Embryonic facial prominence (tissue), 1 donor: ENCODE results near the gene ABLIM2.
"Not testable (repeated sequence)": the region's sequence is repeated elsewhere in the genome, so short reads cannot be mapped to it uniquely, and the experiment has no call there.

ENCODE experiments used
- DNase-seq: peaks from one replicate; pipeline ENCODE4 v3.0.0-alpha.2; 2016; ENCODE audit errors: extremely low spot score

The ABLIM2 gene

DNA sequence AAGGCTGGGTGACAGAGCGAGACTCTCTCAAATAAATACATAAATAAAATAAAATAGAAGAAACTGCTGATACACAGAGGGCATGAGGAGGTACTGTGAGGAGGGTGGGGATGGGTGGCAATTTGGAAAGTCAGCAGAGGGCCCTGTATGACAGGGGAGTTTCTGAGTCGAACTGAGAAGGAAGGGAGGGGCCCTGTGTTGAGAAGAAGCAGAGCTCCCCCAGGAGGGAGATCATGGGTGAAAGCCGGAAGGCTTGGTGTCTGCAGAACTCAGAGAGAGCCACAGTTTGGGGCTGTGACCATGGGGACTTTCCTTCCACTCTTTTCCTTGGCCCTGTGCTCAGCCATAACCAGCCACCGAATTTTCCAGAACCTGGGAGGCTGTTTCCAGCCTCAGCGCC lies 194.2 kb downstream of the ABLIM2 start:
- no peak for DNase-seq

DNA sequence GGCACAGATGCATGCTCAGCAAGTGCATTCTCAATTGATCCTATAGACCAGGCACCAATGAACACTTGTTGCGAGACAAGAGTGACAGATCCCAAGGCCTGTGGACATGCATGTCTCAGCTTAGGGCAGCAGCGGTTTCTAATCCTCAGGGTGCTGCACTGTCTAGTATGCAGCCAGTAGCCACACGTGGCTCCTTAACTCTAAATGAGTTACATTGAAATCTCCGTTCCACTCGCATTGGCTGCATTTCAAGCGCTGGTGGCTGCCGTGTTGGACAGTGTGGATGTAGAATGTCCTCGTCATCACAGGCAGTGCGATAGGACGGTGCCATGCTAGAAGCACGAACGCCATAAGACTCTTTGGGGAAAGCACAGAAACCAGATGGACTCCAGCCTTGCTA lies 194.9 kb downstream of the ABLIM2 start:
- DNase-seq: no peak

DNA sequence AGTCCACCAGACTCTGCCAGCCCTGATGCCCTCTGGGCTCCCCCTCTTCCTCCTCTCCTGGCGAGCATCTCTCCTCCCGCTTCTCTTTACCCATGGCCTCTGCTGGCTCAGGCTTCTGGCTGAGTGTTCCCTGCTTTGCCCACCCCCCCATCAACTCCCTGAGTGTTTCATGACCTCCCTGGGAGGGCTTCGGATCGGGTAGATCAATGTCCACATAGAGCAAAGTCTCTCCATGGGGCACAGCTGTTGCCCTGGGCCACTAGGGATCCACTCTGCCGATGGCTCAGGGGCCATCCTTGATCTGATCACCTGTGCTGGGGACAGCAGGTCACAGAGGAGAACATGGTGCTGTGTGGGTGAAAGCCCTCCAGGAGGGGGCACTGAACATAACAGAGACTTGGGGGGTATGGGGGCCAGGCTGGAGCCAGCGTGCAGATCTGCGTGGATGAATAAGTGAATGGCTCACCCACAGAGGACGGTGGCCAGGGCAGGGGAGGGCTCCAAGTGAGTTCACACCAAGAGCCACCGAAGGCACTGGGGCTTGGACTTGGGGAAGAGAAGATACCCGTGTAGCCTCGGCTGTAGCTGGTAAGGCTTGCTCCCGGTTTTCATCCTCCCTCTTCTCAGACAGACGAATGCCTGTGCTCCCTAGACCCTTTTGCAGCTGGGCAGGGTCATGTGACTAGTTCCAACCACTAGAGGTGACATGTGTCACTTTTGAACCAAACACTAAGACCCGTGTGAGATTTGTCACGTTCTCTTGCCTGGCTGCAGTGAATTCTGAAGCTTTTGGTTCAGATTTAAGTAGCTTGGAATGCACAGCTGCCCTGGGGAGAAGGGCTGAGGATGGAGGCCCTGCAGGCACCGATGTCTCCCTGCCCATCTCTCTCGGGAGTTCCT lies 195.8 kb downstream of the ABLIM2 start:
- DNase-seq: no peak

DNA sequence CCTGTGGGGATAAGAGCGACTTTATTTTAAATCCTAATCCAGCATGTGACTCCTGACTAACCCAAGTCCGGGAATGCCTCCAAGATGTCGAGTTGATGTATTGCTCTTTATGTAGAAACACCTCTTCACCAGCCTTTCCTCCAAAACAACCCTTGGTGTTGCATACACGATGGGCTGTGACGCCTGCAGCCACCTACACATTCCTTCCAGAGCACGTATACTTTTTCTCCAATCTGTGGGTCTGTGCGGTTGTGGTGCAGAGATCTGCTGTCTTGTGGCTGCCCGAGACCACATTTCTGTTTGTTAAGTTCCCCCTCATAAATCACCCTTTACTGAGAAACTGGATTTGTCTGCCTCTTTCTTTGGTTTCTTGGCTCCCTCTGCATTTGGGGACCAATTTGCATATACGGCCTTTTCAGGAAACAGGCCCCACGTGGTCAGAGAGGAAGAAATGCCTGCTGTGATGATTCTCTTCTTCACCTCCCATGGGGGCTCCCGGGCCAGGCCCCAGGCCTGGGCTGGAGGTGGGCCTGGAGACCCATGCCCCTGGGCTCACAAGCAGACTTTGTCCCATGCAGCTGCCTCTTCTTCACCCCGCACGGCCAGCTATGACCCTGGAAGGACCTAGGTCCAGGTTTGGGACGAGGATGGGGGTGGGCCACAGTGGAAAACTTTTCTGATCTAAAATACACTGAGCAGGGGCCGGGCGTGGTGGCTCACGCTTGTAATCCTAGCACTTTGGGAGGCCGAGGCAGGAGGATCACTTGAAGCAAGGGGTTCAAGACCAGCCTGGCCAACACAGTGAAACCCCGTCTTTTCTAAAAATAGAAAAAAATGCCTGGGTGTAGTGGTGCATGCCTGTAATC lies 197.6 kb downstream of the ABLIM2 start:
- DNase-seq: peak; percentile 33

DNA sequence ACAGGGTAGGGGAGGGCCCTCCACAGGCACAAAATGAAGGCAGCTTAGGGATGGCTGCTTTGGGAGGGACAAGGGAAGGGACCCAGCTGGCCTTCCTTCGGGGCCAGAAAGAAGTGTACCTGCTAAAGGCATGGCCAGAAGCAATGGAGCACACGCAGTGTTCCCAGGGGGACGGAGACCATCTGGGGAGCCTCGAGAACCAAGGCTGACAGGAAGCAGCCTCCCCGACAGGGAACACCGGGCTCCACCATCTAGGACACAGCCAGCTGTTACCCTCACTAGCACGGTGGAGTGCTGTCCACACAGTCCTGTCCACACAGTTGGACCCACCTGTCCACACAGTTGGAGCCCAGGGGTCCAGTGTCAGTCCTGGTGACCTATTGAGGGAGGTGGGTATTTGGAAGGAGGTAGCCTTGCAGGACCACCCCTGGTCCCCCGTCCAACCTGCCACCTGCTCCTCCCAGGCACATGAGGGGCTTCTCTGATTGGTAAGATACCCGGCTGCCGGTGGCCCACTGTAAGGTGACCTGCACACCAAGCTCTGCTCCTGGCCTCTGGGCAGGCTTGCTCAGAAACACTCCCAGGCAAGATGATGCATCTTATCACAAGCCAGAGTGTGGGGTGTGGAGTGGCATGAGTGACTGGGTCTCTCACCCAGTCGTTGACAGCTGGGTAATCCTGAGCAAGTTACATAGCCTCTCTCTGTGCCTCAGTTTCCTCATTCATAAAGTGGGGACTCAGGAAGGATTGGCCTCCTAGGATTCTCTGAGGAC lies 198.4 kb downstream of the ABLIM2 start:
- no peak for DNase-seq

DNA sequence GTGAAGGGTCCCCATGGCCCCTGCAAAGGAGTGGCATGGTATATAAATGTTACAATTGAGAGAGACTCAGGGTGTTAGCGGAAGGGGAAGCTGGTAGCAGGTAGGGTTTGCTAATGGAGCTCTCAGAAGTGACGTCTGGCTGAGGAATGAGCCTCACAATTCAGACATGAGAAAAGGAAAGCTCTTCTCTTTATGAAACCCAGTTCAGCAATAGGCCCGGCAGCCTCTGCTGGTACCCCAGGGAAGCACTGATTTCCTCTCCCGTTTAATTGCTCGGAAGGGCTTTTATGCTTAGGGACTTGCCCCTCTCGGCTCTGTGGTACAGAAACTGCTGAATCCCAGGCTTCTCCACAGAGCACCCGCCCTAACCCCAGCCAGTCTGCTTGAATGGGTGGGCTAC lies 199.5 kb downstream of the ABLIM2 start:
- no peak for DNase-seq

DNA sequence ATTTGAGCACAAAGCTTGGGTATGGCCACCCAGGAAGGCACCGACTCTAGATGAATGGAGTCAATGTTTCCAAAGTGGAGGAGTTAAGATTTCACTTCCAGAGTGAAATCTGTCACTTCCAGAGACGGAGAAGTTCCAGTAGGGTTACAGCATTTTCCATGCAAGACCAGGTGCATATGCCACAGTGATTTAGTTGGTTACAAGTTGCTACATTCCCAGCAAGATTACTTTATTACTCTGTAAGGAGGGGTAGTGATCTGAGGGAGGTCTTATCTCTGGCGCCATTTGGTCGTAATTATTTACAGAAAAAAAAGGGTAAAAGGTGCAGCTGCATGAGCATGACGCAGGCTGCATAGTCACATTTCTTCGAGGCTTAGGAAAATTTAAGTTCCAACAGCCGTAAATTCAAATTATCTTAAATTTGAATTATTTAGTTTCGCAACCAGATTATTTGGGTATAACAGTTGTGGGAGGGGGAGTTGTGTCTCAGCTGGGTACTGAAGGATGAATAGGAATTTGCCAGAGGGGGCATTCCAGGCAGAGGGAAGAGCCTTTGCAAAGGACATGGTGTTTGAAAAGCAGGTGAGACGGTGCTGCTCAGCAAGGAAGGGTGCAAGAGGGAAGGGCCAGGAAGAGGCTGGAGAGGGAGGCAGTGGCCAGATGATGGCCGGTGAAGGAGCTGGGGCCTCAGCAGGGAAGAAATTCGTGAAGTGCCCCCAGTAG lies 201.5 kb downstream of the ABLIM2 start:
- DNase-seq: no peak

DNA sequence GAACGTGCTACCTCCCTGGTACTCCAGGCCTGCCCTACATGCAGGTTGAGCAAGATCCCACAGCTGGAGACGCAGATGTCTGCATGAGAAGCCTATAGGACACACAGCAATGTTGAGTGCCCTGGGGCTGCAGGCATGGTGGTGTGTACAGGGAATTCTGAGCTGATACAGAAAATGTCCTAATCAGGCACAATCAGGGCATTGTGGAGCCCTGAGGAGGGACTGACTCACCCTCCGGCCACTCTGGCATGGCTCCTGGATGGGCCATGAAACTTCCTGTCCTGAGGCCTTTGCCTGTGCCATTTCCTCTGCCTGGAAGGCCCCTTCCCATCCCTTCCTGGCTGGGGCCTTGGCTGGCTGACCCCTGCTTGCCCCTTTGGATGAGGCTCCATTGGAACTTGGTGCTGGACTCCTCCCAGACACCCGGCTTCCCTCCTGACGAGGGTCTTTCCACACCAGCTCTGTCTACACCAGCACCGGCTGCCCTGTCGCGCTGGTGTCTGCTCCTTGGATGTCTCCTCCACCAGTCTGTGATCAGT lies 202.3 kb downstream of the ABLIM2 start:
- no peak for DNase-seq

DNA sequence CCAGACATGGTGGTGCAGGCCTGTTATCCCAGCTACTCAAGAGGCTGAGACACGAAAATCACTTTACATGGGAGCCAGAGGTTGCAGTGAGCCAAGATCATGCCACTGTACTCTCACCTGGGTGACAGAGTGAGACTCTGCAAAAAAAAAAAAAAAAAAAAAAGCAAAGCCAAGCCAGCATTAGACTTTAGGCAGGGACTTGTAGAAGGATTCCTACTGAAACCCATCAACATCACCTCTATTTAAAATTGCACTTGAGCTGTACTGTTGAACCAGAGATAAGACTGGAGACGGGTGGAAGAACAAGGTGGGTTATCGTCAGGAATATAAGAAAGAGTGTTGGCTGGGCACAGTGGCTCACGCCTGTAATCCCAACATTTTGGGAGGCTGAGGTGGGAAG lies 203.2 kb downstream of the ABLIM2 start:
- no peak for DNase-seq

DNA sequence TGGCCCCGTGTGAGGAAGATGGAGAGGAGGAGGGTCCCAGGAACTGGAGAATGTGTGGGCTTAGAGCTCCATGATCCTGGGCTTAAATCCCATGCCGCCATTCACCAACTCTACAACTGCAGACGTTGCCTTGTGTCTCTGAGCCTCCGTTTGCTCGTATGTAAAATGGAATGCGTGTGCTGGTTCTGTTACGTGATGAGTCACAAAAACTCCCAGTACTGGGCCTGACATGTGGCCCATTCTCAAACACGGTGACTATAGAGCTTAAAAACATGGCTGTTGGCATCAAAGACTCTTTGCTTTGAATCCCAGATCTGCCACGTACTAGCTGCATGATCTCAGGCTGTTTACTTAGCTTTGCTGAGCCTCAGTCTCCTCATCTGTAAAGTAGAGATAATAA lies 206.0 kb downstream of the ABLIM2 start:
- DNase-seq: no peak

DNA sequence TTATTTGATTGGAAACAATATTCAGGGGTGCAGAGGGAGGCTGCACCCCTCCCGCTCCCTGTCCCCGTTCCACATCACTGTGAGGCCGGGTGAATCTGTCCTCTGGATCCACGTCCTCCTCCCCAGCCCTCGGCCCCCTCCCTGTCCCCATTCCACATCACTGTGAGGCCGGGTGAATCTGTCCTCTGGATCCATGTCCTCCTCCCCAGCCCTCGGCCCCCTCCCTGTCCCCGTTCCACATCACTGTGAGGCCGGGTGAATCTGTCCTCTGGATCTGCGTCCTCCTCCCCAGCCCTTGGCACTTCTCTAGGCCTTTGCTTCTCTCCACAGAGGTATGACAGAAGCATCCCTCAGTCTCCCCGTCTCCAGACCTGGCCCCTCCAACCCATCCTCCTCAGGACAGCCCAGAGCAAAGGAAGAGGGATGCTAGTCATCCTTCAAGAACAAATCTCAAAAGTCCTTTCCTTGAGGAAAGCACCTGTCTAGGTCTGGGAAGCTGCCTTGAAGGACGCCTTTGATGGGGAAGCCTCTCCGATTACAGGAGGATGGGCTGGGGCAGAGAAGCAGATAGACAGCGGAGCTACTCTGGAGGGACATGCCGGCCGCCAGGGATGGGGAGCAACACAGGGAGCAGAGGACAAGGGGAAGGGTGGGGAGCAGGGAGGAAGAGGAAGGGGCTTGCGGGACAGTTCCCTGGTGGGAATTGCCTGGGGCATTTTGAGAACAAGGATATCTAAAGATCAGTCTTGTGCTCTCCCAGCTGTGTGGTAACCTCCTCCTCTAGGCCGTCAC lies 208.1 kb downstream of the ABLIM2 start:
- no peak for DNase-seq

DNA sequence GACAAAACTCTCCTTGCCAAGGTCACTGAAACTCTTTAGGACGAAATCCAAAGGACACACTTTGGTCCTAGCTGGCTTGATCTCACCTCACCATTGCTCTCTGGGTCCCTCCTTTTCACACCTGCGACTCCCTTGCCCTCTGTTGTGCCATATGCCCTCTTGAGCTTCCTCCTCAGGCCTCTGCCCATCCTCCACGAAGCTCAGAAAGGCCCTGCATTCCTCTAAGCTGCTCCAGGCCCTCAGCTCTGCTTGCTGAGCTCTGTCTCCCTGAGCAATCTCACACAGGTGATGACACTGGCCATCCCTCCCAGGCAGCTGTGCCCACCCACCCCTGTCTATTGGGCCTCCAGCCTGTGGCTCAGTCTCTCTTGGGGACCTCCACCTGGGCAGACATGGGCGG lies 208.9 kb downstream of the ABLIM2 start:
- DNase-seq: no peak

DNA sequence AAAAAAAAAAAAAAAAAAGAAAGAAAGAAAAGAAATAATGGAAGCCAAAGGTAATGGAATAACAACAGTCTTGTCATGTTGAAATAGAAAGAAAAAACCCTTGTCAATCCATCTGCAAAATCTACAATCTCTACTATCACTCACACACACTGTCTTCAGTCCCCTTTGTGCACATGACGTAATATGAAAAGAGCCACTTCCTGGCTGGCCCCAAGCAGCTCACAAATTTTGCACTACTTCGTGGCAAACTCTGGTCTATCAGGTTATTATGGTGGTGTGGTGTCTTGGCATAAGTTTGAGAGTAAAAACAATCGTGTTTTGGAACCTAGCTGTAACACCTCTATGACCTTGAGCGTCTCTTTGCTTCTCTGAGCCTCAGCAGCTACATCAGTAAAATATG lies 210.7 kb downstream of the ABLIM2 start:
- DNase-seq: no peak

DNA sequence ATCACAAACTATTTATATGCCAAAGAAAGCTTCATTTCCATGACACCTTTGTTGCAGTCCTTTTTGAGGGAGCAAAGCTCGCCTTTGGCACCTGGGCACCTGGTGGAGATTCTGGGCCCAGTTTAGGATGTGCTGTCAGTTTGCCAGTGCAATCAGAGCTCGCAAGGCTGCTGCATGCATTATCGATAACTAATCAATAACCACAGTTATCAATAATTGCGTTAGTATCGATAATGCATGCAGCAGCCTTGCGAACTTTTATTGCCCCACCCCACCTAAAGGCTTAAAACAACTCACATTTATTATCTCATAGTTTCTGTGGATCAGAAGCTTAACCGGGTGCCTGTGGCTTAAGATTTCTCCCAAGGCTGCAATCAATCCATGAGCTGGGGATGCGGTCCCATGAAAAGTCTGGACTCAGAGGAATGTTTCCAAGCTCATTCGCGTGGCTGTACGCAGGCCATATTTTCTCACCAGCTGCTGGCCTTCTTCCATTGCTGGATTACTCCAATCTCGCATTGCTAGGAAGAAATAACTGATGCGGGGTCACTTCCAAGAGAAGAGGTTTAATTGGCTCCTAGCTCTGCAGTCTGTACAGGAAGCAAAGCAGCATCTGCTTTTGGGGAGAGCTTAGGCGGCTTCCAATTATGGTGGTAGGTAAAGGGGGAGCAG lies 212.8 kb downstream of the ABLIM2 start:
- no peak for DNase-seq

DNA sequence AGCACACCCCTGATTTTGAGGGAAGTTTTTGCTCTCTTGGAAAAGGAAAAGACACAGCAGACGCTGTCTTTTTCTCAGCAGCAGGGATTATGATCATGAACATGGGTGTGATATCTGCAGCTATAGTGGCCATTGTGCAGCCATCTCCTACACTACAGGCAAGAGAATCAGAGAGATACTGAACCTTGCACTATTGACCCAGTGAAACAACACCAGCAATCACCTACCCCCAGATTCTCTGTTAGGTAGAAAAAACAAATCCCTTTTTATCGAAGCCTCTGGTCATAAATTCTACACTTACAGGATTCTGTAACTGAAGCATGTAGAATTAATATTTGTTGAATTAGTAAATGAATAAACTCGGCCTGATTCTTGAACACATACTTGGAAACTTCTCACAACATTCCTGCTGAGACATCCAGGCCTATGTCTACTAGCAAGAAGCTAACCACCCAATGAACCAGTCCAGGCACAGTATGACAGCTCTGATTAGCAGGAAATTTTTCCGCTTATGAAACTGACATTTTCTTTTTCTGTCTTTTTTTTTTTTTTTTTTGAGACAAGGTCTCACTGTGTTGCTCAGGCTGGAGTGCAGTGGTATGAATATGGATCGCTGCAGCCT lies 213.9 kb downstream of the ABLIM2 start:
- DNase-seq: no peak

DNA sequence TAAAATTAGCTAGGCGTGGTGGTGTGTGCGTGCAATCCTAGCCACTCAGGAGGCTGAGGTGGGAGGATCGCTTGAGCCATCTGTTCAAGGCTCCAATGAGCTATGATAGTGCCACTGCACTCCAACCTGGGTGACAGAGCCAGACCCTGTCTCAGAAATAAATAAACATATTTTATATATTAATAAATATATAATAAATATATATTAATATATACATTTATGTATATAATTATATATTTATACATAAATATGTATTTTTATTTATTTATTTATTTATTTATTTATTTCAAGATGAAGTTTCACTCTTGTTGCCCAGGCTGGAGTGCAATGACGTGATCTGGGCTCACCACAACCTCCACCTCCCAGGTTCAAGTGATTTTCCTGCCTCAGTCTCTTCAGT lies 214.9 kb downstream of the ABLIM2 start:
- DNase-seq: not testable (repeated sequence)

DNA sequence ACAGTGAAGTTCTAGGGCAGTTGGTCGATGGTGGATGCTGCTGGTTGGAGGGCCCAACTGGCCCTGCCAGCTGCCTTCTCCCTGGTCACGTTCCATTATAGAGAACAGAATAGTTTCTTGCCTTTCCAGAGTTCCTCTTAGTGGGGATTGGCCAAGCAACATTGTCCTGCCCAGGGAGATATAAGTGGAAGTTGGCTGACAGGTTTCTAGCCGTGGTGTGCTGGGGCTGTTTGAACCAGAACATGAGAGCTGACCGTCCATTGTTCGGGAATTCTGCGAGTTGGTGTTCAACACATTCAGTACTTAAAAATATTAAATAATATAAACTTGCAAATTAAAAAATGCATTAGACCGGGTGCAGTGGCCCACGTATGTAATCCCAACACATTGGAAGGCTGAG lies 215.4 kb downstream of the ABLIM2 start:
- no peak for DNase-seq

DNA sequence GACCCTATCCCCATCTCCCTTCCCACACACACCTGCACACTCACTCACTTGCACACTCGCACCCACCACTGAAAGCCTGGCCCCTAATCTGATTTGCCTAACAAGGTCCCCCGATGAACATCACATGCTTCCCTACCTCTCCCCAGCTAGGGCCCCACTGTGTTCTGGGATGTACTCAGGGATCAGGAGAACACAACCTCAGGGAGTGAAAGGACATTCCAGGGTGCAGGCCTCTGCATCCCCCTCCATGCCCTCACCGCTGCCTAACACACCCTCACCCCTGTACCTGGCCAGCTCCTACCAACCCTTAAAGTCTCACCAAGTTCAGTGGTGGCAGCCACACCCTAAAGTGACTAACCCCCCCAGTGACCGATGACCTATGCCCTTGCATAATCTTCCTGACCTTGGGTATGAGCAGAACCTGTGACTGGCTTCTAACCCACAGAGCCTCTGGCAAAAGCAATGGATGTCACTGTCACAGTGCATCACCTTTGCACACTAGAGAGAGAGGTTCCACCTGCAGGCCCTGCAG lies 216.6 kb downstream of the ABLIM2 start:
- DNase-seq: no peak
